GM19238 (cell line): Measurements from ENCODE around the gene STPG4.

Source experiments
- DNase-seq: peaks from one replicate; pipeline ENCODE4 v3.0.0; 2011; ENCODE audit warnings: low spot score; ENCODE audit not compliant: insufficient read length

STPG4 gene

DNA sequence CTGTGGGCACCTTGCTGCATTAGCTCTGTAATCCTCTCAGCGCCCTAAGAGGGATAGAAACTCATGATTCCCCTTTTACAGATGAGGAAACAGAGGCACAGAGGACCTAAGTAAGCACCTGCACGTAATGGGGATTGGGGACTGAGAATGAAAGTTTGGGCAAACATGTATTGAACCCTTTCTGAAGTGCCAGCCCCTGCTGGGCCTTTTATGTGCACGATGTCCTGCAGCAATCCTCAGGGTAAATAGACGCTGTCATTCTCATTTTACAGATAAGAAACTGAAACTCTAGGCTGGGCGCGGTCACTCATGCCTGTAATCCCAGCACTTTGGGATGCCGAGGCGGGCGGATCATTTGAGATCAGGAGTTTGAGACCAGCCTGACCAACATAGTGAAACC is 117.4 kb downstream of the STPG4 start:
- DNase-seq = no peak
